Upper lobe of left lung (tissue), 4 donors: ENCODE measurements around the gene COL19A1.

Experiments
- EP300 ChIP-seq, 4 donors: sonication (generic); formaldehyde crosslinking; IDR thresholded peaks; one replicate each; pipeline ENCODE4 v1.5.1; 2017; ENCODE audit warnings: antibody characterized with exemption in 4 of 4, control low read depth in 2 of 4
- POLR2A ChIP-seq, 4 donors: fragments of 450-650 bp; IDR thresholded peaks; one replicate each; pipeline ENCODE4 v1.5.1; 2016 to 2017; ENCODE audit warnings: antibody characterized with exemption in 4 of 4, mild to moderate bottlenecking in 2 of 4
- POLR2AphosphoS5 ChIP-seq, 2 donors: sonication (generic); formaldehyde crosslinking; IDR thresholded peaks; one replicate each; pipeline ENCODE4 v1.5.1; 2017; ENCODE audit warnings: antibody characterized with exemption in 2 of 2
- TF ChIP-seq, protein P1 (sequence below), 6 experiments: fragments of 450-650 bp in 4 of 6; fragments of 200-600 bp in 2 of 6; sonication (generic) in 2 of 6; IDR thresholded peaks; one replicate each; pipeline ENCODE4 v1.5.1; 2016 to 2019; ENCODE audit warnings: antibody characterized with exemption in 6 of 6

DNA sequence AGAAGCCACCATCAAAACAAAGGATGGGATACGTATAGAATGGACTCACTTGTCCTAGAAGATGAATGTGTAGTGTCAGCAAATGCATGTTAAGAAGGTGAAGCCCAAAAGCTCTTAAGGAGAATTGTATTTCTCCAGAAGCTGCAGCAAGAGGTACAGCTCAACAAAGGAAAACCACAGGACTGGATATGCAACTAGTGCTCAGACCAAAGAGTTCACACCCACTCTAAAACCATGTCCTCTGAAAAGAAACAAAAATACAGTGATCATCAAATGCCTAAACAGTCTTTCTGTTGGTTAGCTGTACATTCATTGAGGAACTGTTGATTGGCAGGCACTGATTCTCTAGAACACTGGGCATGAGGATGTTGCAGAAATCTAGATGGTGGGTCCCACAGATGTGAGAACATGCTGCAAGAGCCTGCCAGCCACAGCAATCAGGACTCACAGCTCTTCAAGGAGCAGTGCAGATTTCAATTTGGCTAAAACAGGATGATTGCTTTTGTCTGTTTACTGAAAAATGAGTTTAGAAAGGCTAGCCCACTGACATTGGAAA, 342.0 kb downstream of the COL19A1 start:
- TF ChIP-seq, protein P1, sequence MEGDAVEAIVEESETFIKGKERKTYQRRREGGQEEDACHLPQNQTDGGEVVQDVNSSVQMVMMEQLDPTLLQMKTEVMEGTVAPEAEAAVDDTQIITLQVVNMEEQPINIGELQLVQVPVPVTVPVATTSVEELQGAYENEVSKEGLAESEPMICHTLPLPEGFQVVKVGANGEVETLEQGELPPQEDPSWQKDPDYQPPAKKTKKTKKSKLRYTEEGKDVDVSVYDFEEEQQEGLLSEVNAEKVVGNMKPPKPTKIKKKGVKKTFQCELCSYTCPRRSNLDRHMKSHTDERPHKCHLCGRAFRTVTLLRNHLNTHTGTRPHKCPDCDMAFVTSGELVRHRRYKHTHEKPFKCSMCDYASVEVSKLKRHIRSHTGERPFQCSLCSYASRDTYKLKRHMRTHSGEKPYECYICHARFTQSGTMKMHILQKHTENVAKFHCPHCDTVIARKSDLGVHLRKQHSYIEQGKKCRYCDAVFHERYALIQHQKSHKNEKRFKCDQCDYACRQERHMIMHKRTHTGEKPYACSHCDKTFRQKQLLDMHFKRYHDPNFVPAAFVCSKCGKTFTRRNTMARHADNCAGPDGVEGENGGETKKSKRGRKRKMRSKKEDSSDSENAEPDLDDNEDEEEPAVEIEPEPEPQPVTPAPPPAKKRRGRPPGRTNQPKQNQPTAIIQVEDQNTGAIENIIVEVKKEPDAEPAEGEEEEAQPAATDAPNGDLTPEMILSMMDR (IDR thresholded peaks at IDR 0.05) = no peak
- no peak for TF ChIP-seq POLR2AphosphoS5 (IDR thresholded peaks at IDR 0.05)
- no peak for TF ChIP-seq EP300 (IDR thresholded peaks at IDR 0.05)
- TF ChIP-seq POLR2A (IDR thresholded peaks at IDR 0.05) = no peak
